Subcutaneous abdominal adipose tissue (tissue), 5 donors: Measurements from ENCODE around the gene CCDC34.

Experiments used
- H3K27ac ChIP-seq: one replicate; pipeline ENCODE4 v1.7.0; 2013; ENCODE audit warnings: low read depth, mild to moderate bottlenecking, inconsistent platforms, low read length, moderate library complexity
- H3K27me3 ChIP-seq, 5 donors: one replicate each; pipeline ENCODE4 v1.7.0; 2013; ENCODE audit warnings: low read length in 5 of 5, inconsistent platforms in 1 of 5; ENCODE audit not compliant: control insufficient read depth in 5 of 5, insufficient read depth in 4 of 5
- H3K36me3 ChIP-seq, 5 donors: one replicate each; pipeline ENCODE4 v1.7.0; 2013; ENCODE audit warnings: low read length in 5 of 5; ENCODE audit not compliant: control insufficient read depth in 5 of 5, insufficient read depth in 5 of 5
- H3K4me1 ChIP-seq, 5 donors: one replicate each; pipeline ENCODE4 v1.7.0; 2013; ENCODE audit warnings: low read length in 5 of 5, mild to moderate bottlenecking in 3 of 5, moderate library complexity in 1 of 5; ENCODE audit not compliant: control insufficient read depth in 5 of 5, insufficient read depth in 5 of 5
- H3K4me3 ChIP-seq, 5 donors: one replicate each; pipeline ENCODE4 v1.7.0; 2013; ENCODE audit warnings: low read length in 5 of 5, low read depth in 1 of 5
- H3K9ac ChIP-seq, 5 donors: one replicate each; pipeline ENCODE4 v1.7.0; 2013; ENCODE audit warnings: low read length in 5 of 5, mild to moderate bottlenecking in 4 of 5, moderate library complexity in 3 of 5
- H3K9me3 ChIP-seq, 5 donors: one replicate each; pipeline ENCODE4 v1.7.0; 2013; ENCODE audit warnings: low read length in 5 of 5; ENCODE audit not compliant: control insufficient read depth in 5 of 5
- donor health status: healthy.
- donor health status: healthy.
- donor health status: healthy.
- donor health status: healthy.
- donor health status: healthy.

The CCDC34 gene

DNA sequence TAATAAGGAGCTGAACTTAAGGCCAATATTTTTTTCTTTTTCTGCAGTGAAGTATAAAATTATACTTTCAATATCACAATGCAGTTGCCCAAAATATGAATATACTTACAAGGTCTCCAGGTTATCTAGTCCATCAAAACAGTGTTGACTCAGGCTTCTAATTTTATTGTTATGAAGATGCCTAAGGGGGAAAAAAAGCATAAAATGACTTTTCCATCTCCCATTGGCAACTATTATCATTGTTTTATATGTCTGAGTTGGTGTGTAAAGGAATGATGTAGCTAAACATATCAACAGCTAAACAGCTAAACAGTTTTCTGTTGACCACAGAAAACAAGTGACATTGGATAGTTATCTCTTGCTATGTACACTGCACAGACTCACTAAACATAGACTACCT lies 21.2 kb upstream of the CCDC34 start:
- H3K4me1 ChIP-seq = no peaks in the 10 kb centered on the region
- H3K4me3 ChIP-seq = no peak overlapping the region
- H3K36me3 ChIP-seq = peaks cover 0 to 29% (median 24%) of the 10 kb centered on the region in 5 donors
- H3K27ac ChIP-seq = no peak overlapping the region
- no peaks in the 10 kb centered on the region for H3K27me3 ChIP-seq
- H3K9me3 ChIP-seq = no peaks in the 10 kb centered on the region
- no peak overlapping the region for H3K9ac ChIP-seq

- H3K4me1 ChIP-seq = no peaks in the 10 kb centered on the region
- H3K9me3 ChIP-seq = no peaks in the 10 kb centered on the region
- no peak overlapping the region for H3K27ac ChIP-seq
Measured at GRCh38 chr11:27383645-27384044, 20.6 kb upstream of the CCDC34 start.

DNA sequence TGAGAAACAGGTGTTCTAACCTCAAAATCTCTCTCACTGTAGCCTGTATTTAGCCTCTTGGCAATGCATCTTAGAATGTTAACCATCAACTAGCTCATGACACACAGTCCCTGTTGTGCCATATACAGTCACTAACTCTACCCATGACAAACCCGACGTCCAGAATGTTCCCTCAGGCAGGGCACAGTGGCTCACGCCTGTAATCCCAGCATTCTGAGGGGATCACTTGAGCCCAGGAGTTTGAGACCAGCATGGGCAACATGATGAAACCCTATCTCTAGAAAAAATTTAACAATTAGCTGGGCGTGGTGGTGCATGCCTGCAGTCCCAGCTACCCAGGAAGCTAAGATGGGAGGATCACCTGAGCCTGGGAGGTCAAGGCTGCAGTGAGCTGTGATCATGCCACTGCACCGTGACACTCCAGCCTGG lies 18.2 kb upstream of the CCDC34 start:
- H3K27ac ChIP-seq = no peak overlapping the region
- peaks cover 3 to 41% (median 38%) of the 10 kb centered on the region in 5 donors for H3K36me3 ChIP-seq
- no peak overlapping the region for H3K4me3 ChIP-seq

More at GRCh38 chr11:27383645-27384044, 20.6 kb upstream of the CCDC34 start:
- Histone ChIP-seq H3K27me3 (no peaks in the 10 kb centered on the region), H3K36me3 (peaks cover 3 to 33% (median 28%) of the 10 kb centered on the region in 5 donors), H3K4me3 (no peak overlapping the region), H3K9ac (no peak overlapping the region)

GRCh38 chr11:27380771-27381170 lies 17.8 kb upstream of the CCDC34 start:
- Histone ChIP-seq H3K4me3 (no peak overlapping the region), H3K4me1 (no peaks in the 10 kb centered on the region), H3K9ac (no peak overlapping the region), H3K9me3 (no peaks in the 10 kb centered on the region), H3K36me3 (peaks cover 3 to 43% (median 39%) of the 10 kb centered on the region in 5 donors), H3K27ac (no peak overlapping the region), H3K27me3 (no peaks in the 10 kb centered on the region)

More for the DNA sequence above, 18.2 kb upstream of the CCDC34 start:
- no peaks in the 10 kb centered on the region for H3K27me3 ChIP-seq
- H3K9ac ChIP-seq = no peak overlapping the region
- H3K4me1 ChIP-seq = no peaks in the 10 kb centered on the region
- no peaks in the 10 kb centered on the region for H3K9me3 ChIP-seq

DNA sequence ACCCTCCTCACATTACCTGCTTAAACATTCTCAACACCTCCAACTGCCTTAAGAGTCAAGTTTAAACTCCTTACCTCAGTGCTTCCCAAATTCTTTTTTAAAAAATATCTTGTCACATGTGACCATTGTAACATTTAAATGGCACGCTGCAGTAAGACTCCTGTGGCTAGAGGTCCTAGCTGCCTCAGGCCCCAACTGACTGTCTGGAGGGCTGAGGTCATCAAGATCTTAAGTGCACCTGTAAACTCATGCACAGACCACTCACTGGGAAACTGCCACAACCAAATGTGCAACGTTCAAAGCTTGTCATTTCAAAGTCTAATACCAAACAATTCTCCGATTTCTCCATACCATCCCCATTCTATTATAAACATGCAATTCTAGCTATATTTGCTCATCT lies 16.4 kb upstream of the CCDC34 start:
- no peaks in the 10 kb centered on the region for H3K4me1 ChIP-seq
- no peak overlapping the region for H3K27ac ChIP-seq
- H3K4me3 ChIP-seq = no peak overlapping the region
- H3K27me3 ChIP-seq = no peaks in the 10 kb centered on the region
- no peaks in the 10 kb centered on the region for H3K9me3 ChIP-seq
- peaks cover 7 to 46% (median 35%) of the 10 kb centered on the region in 5 donors for H3K36me3 ChIP-seq
- no peak overlapping the region for H3K9ac ChIP-seq

- Histone ChIP-seq H3K9me3 (no peaks in the 10 kb centered on the region), H3K4me3 (no peak overlapping the region), H3K36me3 (peaks cover 12 to 62% (median 51%) of the 10 kb centered on the region in 5 donors), H3K9ac (no peak overlapping the region), H3K27me3 (no peaks in the 10 kb centered on the region), H3K27ac (no peak overlapping the region), H3K4me1 (no peaks in the 10 kb centered on the region)
Measured at GRCh38 chr11:27375370-27375769, 12.4 kb upstream of the CCDC34 start.

GRCh38 chr11:27373856-27374602 lies 11.0 kb upstream of the CCDC34 start:
- H3K4me3 ChIP-seq = no peak overlapping the region
- H3K27ac ChIP-seq = no peak overlapping the region
- no peak overlapping the region for H3K9ac ChIP-seq
- H3K9me3 ChIP-seq = no peaks in the 10 kb centered on the region
- H3K36me3 ChIP-seq = peaks cover 11 to 55% (median 45%) of the 10 kb centered on the region in 5 donors
- H3K27me3 ChIP-seq = no peaks in the 10 kb centered on the region
- no peaks in the 10 kb centered on the region for H3K4me1 ChIP-seq

DNA sequence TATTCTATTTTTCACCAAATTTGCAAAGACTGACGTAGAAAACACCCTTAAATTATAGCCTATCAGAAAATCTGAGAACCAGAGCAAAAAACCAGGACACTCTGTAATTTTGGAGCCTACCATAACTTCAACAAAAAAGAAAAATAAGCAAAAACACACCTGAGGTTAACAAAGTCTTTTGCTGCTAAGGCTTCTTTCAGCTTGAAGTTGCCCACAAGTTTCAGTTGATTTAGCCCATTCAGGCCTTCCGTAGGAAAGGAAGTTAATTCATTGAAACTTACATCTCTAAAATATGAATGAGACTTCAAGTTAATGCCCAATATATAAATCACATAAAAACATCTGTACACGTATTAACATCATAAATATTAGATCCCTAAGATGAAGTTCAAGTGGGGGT lies 10.4 kb upstream of the CCDC34 start:
- Histone ChIP-seq H3K9ac (no peak overlapping the region), H3K27ac (no peak overlapping the region), H3K4me1 (no peaks in the 10 kb centered on the region), H3K4me3 (no peak overlapping the region), H3K36me3 (peaks cover 13 to 52% (median 42%) of the 10 kb centered on the region in 5 donors), H3K27me3 (no peaks in the 10 kb centered on the region), H3K9me3 (no peaks in the 10 kb centered on the region)

DNA sequence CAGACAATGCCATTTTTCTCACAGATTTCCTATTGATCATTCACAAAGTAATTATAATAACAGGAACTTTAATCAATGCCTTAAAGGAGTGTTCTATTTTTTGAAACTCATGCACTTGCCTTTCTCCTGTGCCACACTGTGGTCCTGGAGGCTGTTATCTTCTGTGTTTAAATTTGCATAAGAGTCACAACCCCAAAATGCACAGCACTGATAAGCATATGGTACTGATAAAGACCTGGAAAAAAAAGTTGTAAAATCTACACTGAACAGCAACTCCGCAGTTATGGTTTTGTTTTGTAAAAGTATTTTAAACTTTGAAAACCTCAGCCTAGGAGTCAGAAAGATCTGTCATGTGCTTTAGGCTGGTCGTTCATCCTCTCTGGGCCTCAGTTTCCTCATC lies 9.1 kb upstream of the CCDC34 start:
- no peaks in the 10 kb centered on the region for H3K9me3 ChIP-seq
- no peaks in the 10 kb centered on the region for H3K27me3 ChIP-seq
- H3K9ac ChIP-seq = no peak overlapping the region
- H3K36me3 ChIP-seq = peaks cover 18 to 55% (median 41%) of the 10 kb centered on the region in 5 donors
- no peak overlapping the region for H3K27ac ChIP-seq
- H3K4me3 ChIP-seq = no peak overlapping the region
- no peaks in the 10 kb centered on the region for H3K4me1 ChIP-seq

DNA sequence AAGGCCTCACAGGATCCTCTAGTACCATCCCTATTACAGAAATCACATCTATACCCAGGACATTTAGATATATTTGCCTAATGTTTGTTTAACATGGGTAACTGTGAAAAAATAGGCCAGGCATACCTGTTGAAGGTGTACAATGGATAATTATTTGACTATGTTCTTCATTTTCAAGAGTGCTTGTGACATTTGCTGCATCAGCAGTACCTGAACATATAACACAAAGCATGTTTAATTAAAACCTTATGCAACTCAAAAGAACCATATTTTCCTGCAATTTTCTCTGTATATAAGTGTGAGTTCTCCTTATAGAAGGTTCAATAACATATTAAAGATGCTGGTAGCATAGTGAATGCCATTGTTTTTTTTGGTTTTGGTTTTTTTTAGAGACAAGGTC lies 8.5 kb upstream of the CCDC34 start:
- H3K4me3 ChIP-seq = no peak overlapping the region
- no peaks in the 10 kb centered on the region for H3K27me3 ChIP-seq
- no peaks in the 10 kb centered on the region for H3K9me3 ChIP-seq
- H3K36me3 ChIP-seq = peaks cover 18 to 55% (median 43%) of the 10 kb centered on the region in 5 donors
- no peaks in the 10 kb centered on the region for H3K4me1 ChIP-seq
- no peak overlapping the region for H3K27ac ChIP-seq
- H3K9ac ChIP-seq = no peak overlapping the region
